HCT116 (cell line): ENCODE data around the gene QPCTL. TPM values are rescaled to one million over a fixed set of nuclear protein-coding genes. Genes with fewer than 3 reads are reported as not detected.

Experiments
- ATAC-seq: fragments of 200-7000 bp; cut with Tn5 transposase; 2 replicates; pipeline ENCODE4 v1.9.1; 2020; ENCODE audit warnings: mild to moderate bottlenecking, moderate library complexity
- BruUV-seq: library from RNA; stranded (reverse); fragments of 400-500 nt; replicated peaks from 2 replicates; lab custom pipeline; 2021; lab: Mats Ljungman, UMichigan
- CTCF ChIA-PET: fragments of 300-600 bp; sonication (Branson Sonifier 250); formaldehyde crosslinking; loops from one replicate; lab custom pipeline; 2021; ENCODE audit warnings: antibody characterized with exemption; lab: Charles Lee
- POLR2A ChIA-PET: fragments of 300-600, 350-600 bp; sonication (Branson Sonifier 250); formaldehyde crosslinking; loops from one replicate; lab custom pipeline; 2021; ENCODE audit warnings: antibody characterized with exemption; lab: Charles Lee
- RAD21 ChIA-PET, 2 experiments: fragments of 300-600 bp; sonication (Branson Sonifier 250); formaldehyde crosslinking; loops; one replicate each; lab custom pipeline; 2023; ENCODE audit warnings: low total read pairs in 2 of 2; ENCODE audit not compliant: uncharacterized antibody in 2 of 2, unreplicated experiment in 2 of 2, low non-redundant PET in 1 of 2; lab: Charles Lee
- DNase-seq: peaks from one replicate; pipeline ENCODE4 v3.0.0-alpha.2; 2010; ENCODE audit warnings: low read depth, low spot score
- H2AFZ ChIP-seq: fragments of 200-600 bp; shearing (Covaris generic), sonication (generic); 2 replicates; pipeline ENCODE4 v1.6.1; 2017; ENCODE audit warnings: low read depth, mixed run types, mixed read lengths, antibody characterized with exemption, low read length; ENCODE audit not compliant: poor library complexity, severe bottlenecking
- H3K27ac ChIP-seq: 2 replicates; pipeline ENCODE4 v1.5.1; 2012; ENCODE audit warnings: low read depth, low read length
- H3K27me3 ChIP-seq: fragments of 200-600 bp; sonication (generic); 2 replicates; pipeline ENCODE4 v1.6.1; 2016; ENCODE audit warnings: mixed run types, low read length, mixed read lengths; ENCODE audit not compliant: insufficient read depth
- H3K36me3 ChIP-seq, 2 experiments: fragments of 200-500 bp in 1 of 2; fragments of 200-600 bp in 1 of 2; sonication (Bioruptor generic) in 1 of 2; sonication (generic) in 1 of 2; 2 replicates each; pipeline versions ENCODE4 v1.5.1 to v1.6.1; 2014 to 2016; ENCODE audit warnings: low read length in 2 of 2, inconsistent platforms in 1 of 2, mixed read lengths in 1 of 2, mixed run types in 1 of 2; ENCODE audit not compliant: insufficient read depth in 2 of 2, control insufficient read depth in 1 of 2
- H3K4me1 ChIP-seq, 2 experiments: fragments of 200-600 bp in 1 of 2; sonication (generic) in 1 of 2; 2 replicates each; pipeline versions ENCODE4 v1.5.1 to v1.6.1; 2012 to 2017; ENCODE audit warnings: low read length in 2 of 2, inconsistent platforms in 1 of 2, mild to moderate bottlenecking in 1 of 2, mixed read lengths in 1 of 2, mixed run types in 1 of 2, moderate library complexity in 1 of 2; ENCODE audit not compliant: insufficient read depth in 2 of 2, control insufficient read depth in 1 of 2
- H3K4me2 ChIP-seq: fragments of 200-600 bp; sonication (generic); 2 replicates; pipeline ENCODE4 v1.6.1; 2017; ENCODE audit warnings: mixed run types, low read length, mixed read lengths
- H3K4me3 ChIP-seq, 2 experiments: fragments of 200-600 bp in 1 of 2; sonication (generic) in 1 of 2; replicated peaks in 1 of 2; 2 replicates each; pipeline ENCODE4 v1.5.1; 2011 to 2016; ENCODE audit warnings: low read length in 2 of 2, control low read depth in 1 of 2, low read depth in 1 of 2, mild to moderate bottlenecking in 1 of 2, mixed read lengths in 1 of 2, mixed run types in 1 of 2
- H3K79me2 ChIP-seq: fragments of 200-600 bp; sonication (generic); 2 replicates; pipeline ENCODE4 v1.6.1; 2017; ENCODE audit warnings: mild to moderate bottlenecking, mixed run types, low read length, moderate library complexity, mixed read lengths; ENCODE audit not compliant: insufficient read depth
- H3K9ac ChIP-seq: fragments of 200-600 bp; sonication (generic); 2 replicates; pipeline ENCODE4 v1.6.1; 2016; ENCODE audit warnings: low read length, mixed read lengths
- H3K9me2 ChIP-seq: fragments of 200-600 bp; sonication (generic), shearing (Covaris generic); 2 replicates; pipeline ENCODE4 v1.6.1; 2017; ENCODE audit warnings: mixed run types, mild to moderate bottlenecking, moderate library complexity; ENCODE audit not compliant: insufficient read depth
- H3K9me3 ChIP-seq, 2 experiments: fragments of 200-500 bp in 1 of 2; fragments of 200-600 bp in 1 of 2; sonication (Bioruptor generic) in 1 of 2; sonication (generic) in 1 of 2; 2 replicates each; pipeline ENCODE4 v1.6.1; 2014 to 2017; ENCODE audit warnings: low read length in 2 of 2, mixed read lengths in 2 of 2, inconsistent platforms in 1 of 2, low read depth in 1 of 2, mild to moderate bottlenecking in 1 of 2, mixed run types in 1 of 2, moderate library complexity in 1 of 2; ENCODE audit not compliant: control insufficient read depth in 1 of 2, insufficient read depth in 1 of 2
- H4K20me1 ChIP-seq: fragments of 200-600 bp; sonication (generic), shearing (Covaris generic); 2 replicates; pipeline ENCODE4 v1.6.1; 2017; ENCODE audit warnings: mixed run types, mild to moderate bottlenecking, moderate library complexity; ENCODE audit not compliant: insufficient read depth
- EZH2 ChIP-seq: fragments of 200-600 bp; sonication (generic); IDR thresholded peaks from 2 replicates; pipeline ENCODE4 v1.6.1; 2017; ENCODE audit warnings: antibody characterized with exemption, mixed run types
- FOSL1 ChIP-seq: IDR thresholded peaks from 2 replicates; pipeline ENCODE4 v1.6.1; 2012; ENCODE audit warnings: low read depth
- MAX ChIP-seq: IDR thresholded peaks from 2 replicates; pipeline ENCODE4 v1.6.1; 2012
- REST ChIP-seq: IDR thresholded peaks from 2 replicates; pipeline ENCODE4 v1.6.1; 2012; ENCODE audit warnings: low read depth
- YY1 ChIP-seq: IDR thresholded peaks from 2 replicates; pipeline ENCODE4 v1.6.1; 2011; ENCODE audit warnings: low read length, low read depth, moderate library complexity, mild to moderate bottlenecking; ENCODE audit not compliant: insufficient replicate concordance; ENCODE audit errors: extremely low read depth
- ZFX ChIP-seq: fragments of 450-650 bp; IDR thresholded peaks from 2 replicates; pipeline ENCODE4 v1.6.1; 2017
- intact Hi-C: fragments of 100-400 bp; cut with micrococcal nuclease; formaldehyde crosslinking; loops from 2 replicates; pipeline ENCODE4 v1.10.0; 2022
- total RNA-seq: library from RNA; stranded (reverse); gene quantifications from one replicate; pipeline ENCODE4 v1.2.1, GENCODE V29; 2021; ENCODE audit not compliant: unreplicated experiment

The QPCTL gene
- total RNA-seq, 1 experiment from 2014 or later, result 19.5 TPM

DNA sequence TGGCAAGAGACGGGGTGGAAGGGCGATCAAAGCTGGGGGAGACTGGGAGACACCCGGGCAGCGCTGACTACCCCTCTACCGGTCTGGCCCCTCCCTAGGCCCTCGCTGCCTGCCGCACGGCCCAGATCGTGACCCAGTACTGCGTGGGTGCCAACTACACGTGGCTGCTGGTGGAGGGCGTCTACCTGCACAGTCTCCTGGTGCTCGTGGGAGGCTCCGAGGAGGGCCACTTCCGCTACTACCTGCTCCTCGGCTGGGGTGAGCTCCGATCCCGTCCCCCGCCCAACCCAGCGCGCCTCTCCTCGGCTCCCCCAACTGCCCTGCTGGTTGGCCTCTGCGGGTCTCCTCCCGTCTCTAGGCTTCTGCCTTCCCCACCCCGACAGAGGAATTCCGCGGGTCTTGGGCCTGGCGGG, 15.6 kb upstream of the QPCTL start:
- Histone ChIP-seq H3K27me3 (no peaks in the 10 kb centered on the region), H3K79me2 (no peaks in the 10 kb centered on the region), H3K36me3 (no peaks in the 10 kb centered on the region), H2AFZ (no peak overlapping the region), H4K20me1 (no peaks in the 10 kb centered on the region), H3K4me1 (peaks cover 15 to 33% of the 10 kb centered on the region in 2 experiments), H3K9ac (peak overlapping the region; percentile 83), H3K9me3 (no peaks in the 10 kb centered on the region), H3K4me3 (peak overlapping the region; percentile 68 to 75), H3K27ac (peak overlapping the region; percentile 75), H3K9me2 (no peaks in the 10 kb centered on the region), H3K4me2 (peak overlapping the region; percentile 98)
- ChIA-PET RAD21 (interaction anchor here in 1 of 2 experiments (0.6 to 1.1 kb wide), 4 partner anchors 31 to 249 kb away, joined by 4 to 7 read pairs (median 5); partner anchors contain the start of gene MYPOP), POLR2A (interaction anchor here (0.7 to 2.4 kb wide), 8 partner anchors 8 to 209 kb away, joined by 3 to 19 read pairs (median 4); partner anchors contain the start of genes FBXO46, FOSB, GIPR and QPCTL), CTCF (interaction anchor here (1.0 to 2.2 kb wide), 6 partner anchors 8 to 92 kb away, joined by 3 to 22 read pairs (median 4); partner anchors contain the start of genes QPCTL, SIX5 and SNRPD2)
- intact Hi-C loops, result no loop called here
- BruUV-seq, result TSS peak; percentile 29
- ATAC-seq, result peak; percentile 46
- no peak for DNase-seq
- TF ChIP-seq ZFX (peak; percentile 17; the same call in 1 of the 2 replicates), EZH2 (no peak), YY1 (no peak), FOSL1 (no peak), REST (no peak), MAX (peak; percentile 80)
